GM10248 (cell line): ENCODE measurements around the gene PDE1C.

Experiments used
- CTCF ChIA-PET: fragments of 300-600 bp; sonication (Branson Sonifier 250); formaldehyde crosslinking; extraction: SDS; loops from one replicate; lab custom pipeline; 2021; ENCODE audit warnings: antibody characterized with exemption; lab: Yijun Ruan, JAX
- POLR2A ChIA-PET: fragments of 350-650 bp; sonication (Branson Sonifier 250); formaldehyde crosslinking; extraction: SDS; loops from one replicate; lab custom pipeline; 2020; ENCODE audit warnings: antibody characterized with exemption; lab: Yijun Ruan, JAX
- DNase-seq: peaks from one replicate; pipeline ENCODE4 v3.0.0; 2012; ENCODE audit errors: extremely low spot score
- TF ChIP-seq, protein P1 (sequence below): IDR thresholded peaks from 2 replicates; pipeline ENCODE4 v1.5.1; 2012; ENCODE audit warnings: mild to moderate bottlenecking, low read depth; ENCODE audit errors: extremely low read depth, missing control alignments, control extremely low read depth

The PDE1C gene

GRCh38 chr7:31764462-31764861 is 305.7 kb downstream of the PDE1C start:
- POLR2A ChIA-PET = no interaction called here
- TF ChIP-seq, protein P1, sequence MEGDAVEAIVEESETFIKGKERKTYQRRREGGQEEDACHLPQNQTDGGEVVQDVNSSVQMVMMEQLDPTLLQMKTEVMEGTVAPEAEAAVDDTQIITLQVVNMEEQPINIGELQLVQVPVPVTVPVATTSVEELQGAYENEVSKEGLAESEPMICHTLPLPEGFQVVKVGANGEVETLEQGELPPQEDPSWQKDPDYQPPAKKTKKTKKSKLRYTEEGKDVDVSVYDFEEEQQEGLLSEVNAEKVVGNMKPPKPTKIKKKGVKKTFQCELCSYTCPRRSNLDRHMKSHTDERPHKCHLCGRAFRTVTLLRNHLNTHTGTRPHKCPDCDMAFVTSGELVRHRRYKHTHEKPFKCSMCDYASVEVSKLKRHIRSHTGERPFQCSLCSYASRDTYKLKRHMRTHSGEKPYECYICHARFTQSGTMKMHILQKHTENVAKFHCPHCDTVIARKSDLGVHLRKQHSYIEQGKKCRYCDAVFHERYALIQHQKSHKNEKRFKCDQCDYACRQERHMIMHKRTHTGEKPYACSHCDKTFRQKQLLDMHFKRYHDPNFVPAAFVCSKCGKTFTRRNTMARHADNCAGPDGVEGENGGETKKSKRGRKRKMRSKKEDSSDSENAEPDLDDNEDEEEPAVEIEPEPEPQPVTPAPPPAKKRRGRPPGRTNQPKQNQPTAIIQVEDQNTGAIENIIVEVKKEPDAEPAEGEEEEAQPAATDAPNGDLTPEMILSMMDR = no peak
- CTCF ChIA-PET = interaction anchor here (0.9 to 1.6 kb wide), 2 partner anchors 11 to 18 kb away, joined by 3 to 5 read pairs; no protein-coding TSS in a partner anchor
- DNase-seq = no peak

GRCh38 chr7:31763548-31763947 is 306.7 kb downstream of the PDE1C start:
- TF ChIP-seq, protein P1 = no peak
- no peak for DNase-seq
- POLR2A ChIA-PET = no interaction called here
- CTCF ChIA-PET = interaction anchor here (0.8 kb wide), 1 partner anchor 448 kb away, joined by 3 read pairs; no protein-coding TSS in a partner anchor

DNA sequence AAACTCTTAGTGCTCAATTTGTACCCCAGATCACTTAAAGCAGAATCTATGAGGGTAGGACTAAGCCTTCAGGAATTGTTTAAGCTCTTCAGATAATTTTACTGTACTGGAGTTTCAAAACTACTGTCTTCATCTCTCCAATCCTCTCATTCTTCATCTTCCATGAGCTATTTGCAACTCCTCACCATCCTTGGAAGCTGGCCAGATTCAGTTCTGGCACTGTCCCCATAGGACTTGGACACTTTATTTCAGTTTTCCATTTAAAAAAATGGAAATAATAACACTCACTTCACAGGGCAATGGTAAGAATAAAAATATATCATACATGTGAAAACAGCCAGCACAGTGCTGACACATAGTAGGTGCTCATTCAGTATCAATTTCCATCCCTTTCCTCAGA is 308.6 kb downstream of the PDE1C start:
- POLR2A ChIA-PET = no interaction called here
- DNase-seq = no peak
- CTCF ChIA-PET = interaction anchor here (0.8 to 0.9 kb wide), 2 partner anchors 20 to 449 kb away, joined by 3 read pairs; no protein-coding TSS in a partner anchor
- TF ChIP-seq, protein P1 = no peak

DNA sequence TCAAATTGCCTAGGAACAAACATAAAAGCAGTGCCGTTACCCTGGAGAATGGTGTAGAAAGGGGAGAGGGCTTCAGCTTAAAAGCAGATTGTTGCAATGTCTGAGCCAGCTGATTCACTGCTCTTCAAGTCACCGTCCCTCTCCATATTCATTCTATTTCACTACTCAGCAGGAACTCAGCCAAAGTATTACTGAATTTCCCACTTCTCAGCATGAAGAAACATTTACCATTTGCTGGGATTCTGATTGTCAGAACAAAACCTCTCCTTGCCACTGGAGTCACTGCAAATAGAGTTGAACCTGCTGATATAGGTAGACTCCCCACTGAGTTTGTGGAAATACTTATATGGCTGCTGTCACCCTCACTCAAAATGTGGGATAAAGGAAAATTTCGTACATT is 311.5 kb downstream of the PDE1C start:
- no peak for DNase-seq
- CTCF ChIA-PET = interaction anchor here (0.9 to 1.2 kb wide), 2 partner anchors 15 to 315 kb away, joined by 3 to 4 read pairs; no protein-coding TSS in a partner anchor
- TF ChIP-seq, protein P1 = no peak
- POLR2A ChIA-PET = no interaction called here

DNA sequence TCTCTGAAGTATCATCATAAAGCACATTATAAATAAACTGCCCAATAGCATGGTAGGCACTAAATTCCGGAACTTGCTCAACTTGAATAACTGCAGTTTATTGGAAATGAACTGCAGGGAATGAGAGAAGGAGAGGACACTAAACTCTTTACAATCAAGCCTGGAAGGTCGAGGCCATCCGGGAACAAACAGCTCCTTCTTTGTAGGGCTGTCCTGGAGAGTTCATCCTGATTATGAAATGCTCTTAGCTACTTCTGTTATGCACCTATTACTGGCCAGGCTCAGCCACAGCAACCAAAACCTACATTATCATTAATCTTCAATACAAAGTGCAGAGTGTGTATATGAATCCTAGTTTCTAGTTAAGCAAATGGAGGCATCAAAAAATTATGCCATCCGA is 318.5 kb downstream of the PDE1C start:
- POLR2A ChIA-PET = no interaction called here
- DNase-seq = no peak
- TF ChIP-seq, protein P1 = no peak
- CTCF ChIA-PET = no interaction called here

DNA sequence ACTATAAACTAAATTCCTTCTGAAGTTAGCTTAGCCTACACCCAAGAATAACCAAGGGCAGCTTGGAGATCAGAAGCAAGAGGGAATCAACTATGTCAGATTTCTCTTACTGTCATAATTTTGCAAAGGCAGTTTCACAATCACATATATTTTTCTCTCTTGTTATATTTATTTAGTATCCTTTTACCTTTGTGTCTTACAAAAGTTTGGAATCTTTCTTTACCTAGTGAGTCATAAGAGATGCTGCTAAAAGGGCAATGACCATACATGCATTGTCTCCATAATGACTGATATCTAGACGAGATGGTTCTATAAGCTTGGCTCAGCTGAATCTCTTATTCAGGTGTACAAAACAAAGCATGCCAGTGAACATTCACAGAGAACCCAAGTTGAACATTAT is 322.1 kb downstream of the PDE1C start:
- DNase-seq = no peak
- CTCF ChIA-PET = interaction anchor here (1.1 kb wide), 1 partner anchor 599 kb away, joined by 3 read pairs; no protein-coding TSS in a partner anchor
- POLR2A ChIA-PET = no interaction called here
- TF ChIP-seq, protein P1 = no peak
